Adipocyte (in vitro differentiated cells): Measurements from ENCODE around the gene UNC5A.

ENCODE experiments used
- DNase-seq: peaks from one replicate; pipeline ENCODE4 v3.0.0-alpha.2; 2015; ENCODE audit warnings: low read depth
- H3K27me3 ChIP-seq: replicated peaks from 2 replicates; pipeline ENCODE4 v1.7.0; 2013; ENCODE audit warnings: mild to moderate bottlenecking, low read length, moderate library complexity; ENCODE audit not compliant: control insufficient read depth, insufficient read depth
- H3K36me3 ChIP-seq: 2 replicates; pipeline ENCODE4 v1.7.0; 2013; ENCODE audit warnings: low read length, mild to moderate bottlenecking, moderate library complexity; ENCODE audit not compliant: control insufficient read depth, insufficient read depth, severe bottlenecking
- H3K4me1 ChIP-seq: 2 replicates; pipeline ENCODE4 v1.7.0; 2013; ENCODE audit warnings: mild to moderate bottlenecking, low read length, moderate library complexity; ENCODE audit not compliant: control insufficient read depth, insufficient read depth
- H3K4me3 ChIP-seq: 2 replicates; pipeline ENCODE4 v1.7.0; 2013; ENCODE audit warnings: mild to moderate bottlenecking, low read length, moderate library complexity
- H3K9ac ChIP-seq: 2 replicates; pipeline ENCODE4 v1.7.0; 2013; ENCODE audit warnings: mild to moderate bottlenecking, low read length, moderate library complexity
- H3K9me3 ChIP-seq: 2 replicates; pipeline ENCODE4 v1.7.0; 2013; ENCODE audit warnings: mild to moderate bottlenecking, low read length, moderate library complexity; ENCODE audit not compliant: control insufficient read depth

UNC5A gene

GRCh38 chr5:176825957-176826356, 15.6 kb downstream of the UNC5A start:
- H3K9me3 ChIP-seq: no peaks in the 10 kb centered on the region
- peaks cover 36% of the 10 kb centered on the region for H3K27me3 ChIP-seq
- no peaks in the 10 kb centered on the region for H3K36me3 ChIP-seq
- no peak overlapping the region for H3K4me3 ChIP-seq
- H3K4me1 ChIP-seq: no peaks in the 10 kb centered on the region
- no peak overlapping the region for H3K9ac ChIP-seq
- DNase-seq: no peak

- Histone ChIP-seq H3K4me3 (no peak overlapping the region), H3K9ac (no peak overlapping the region), H3K27me3 (peaks cover 30% of the 10 kb centered on the region), H3K4me1 (no peaks in the 10 kb centered on the region), H3K36me3 (no peaks in the 10 kb centered on the region), H3K9me3 (no peaks in the 10 kb centered on the region)
- DNase-seq: no peak
Observed at GRCh38 chr5:176827736-176828414, 17.5 kb downstream of the UNC5A start.

GRCh38 chr5:176829320-176829719, 19.0 kb downstream of the UNC5A start:
- Histone ChIP-seq H3K27me3 (peaks cover 23% of the 10 kb centered on the region), H3K36me3 (no peaks in the 10 kb centered on the region), H3K9ac (no peak overlapping the region), H3K4me1 (no peaks in the 10 kb centered on the region), H3K4me3 (no peak overlapping the region), H3K9me3 (no peaks in the 10 kb centered on the region)
- DNase-seq: no peak

GRCh38 chr5:176830422-176830994, 20.1 kb downstream of the UNC5A start:
- Histone ChIP-seq H3K4me3 (no peak overlapping the region), H3K4me1 (no peaks in the 10 kb centered on the region), H3K36me3 (no peaks in the 10 kb centered on the region)

GRCh38 chr5:176830995-176831423, 20.6 kb downstream of the UNC5A start:
- H3K36me3 ChIP-seq: no peaks in the 10 kb centered on the region
- no peak overlapping the region for H3K9ac ChIP-seq
- H3K9me3 ChIP-seq: no peaks in the 10 kb centered on the region
- no peaks in the 10 kb centered on the region for H3K4me1 ChIP-seq
- no peak overlapping the region for H3K4me3 ChIP-seq
- peaks cover 32% of the 10 kb centered on the region for H3K27me3 ChIP-seq
- no peak for DNase-seq

More at GRCh38 chr5:176830422-176830994, 20.1 kb downstream of the UNC5A start:
- no peak for DNase-seq
- Histone ChIP-seq H3K9me3 (no peaks in the 10 kb centered on the region), H3K9ac (no peak overlapping the region), H3K27me3 (peaks cover 32% of the 10 kb centered on the region)

GRCh38 chr5:176831425-176831824, 21.1 kb downstream of the UNC5A start:
- DNase-seq: no peak
- no peak overlapping the region for H3K4me3 ChIP-seq
- H3K27me3 ChIP-seq: peaks cover 36% of the 10 kb centered on the region
- H3K9ac ChIP-seq: no peak overlapping the region
- no peaks in the 10 kb centered on the region for H3K4me1 ChIP-seq
- H3K36me3 ChIP-seq: no peaks in the 10 kb centered on the region
- no peaks in the 10 kb centered on the region for H3K9me3 ChIP-seq

- Histone ChIP-seq H3K9ac (no peak overlapping the region), H3K4me1 (no peaks in the 10 kb centered on the region), H3K36me3 (no peaks in the 10 kb centered on the region), H3K4me3 (no peak overlapping the region), H3K9me3 (no peaks in the 10 kb centered on the region), H3K27me3 (peaks cover 43% of the 10 kb centered on the region)
- DNase-seq: no peak
Observed at GRCh38 chr5:176832162-176832561, 21.8 kb downstream of the UNC5A start.

GRCh38 chr5:176833286-176833685, 22.9 kb downstream of the UNC5A start:
- Histone ChIP-seq H3K36me3 (no peaks in the 10 kb centered on the region), H3K4me1 (no peaks in the 10 kb centered on the region), H3K4me3 (no peak overlapping the region), H3K9ac (no peak overlapping the region), H3K27me3 (peaks cover 43% of the 10 kb centered on the region), H3K9me3 (no peaks in the 10 kb centered on the region)
- no peak for DNase-seq

GRCh38 chr5:176835918-176836317, 25.6 kb downstream of the UNC5A start:
- Histone ChIP-seq H3K27me3 (peaks cover 59% of the 10 kb centered on the region), H3K36me3 (no peaks in the 10 kb centered on the region), H3K4me1 (no peaks in the 10 kb centered on the region), H3K9ac (no peak overlapping the region), H3K9me3 (no peaks in the 10 kb centered on the region), H3K4me3 (no peak overlapping the region)
- DNase-seq: no peak

GRCh38 chr5:176836811-176837706, 26.7 kb downstream of the UNC5A start:
- H3K4me3 ChIP-seq: no peak overlapping the region
- peaks cover 57% of the 10 kb centered on the region for H3K27me3 ChIP-seq
- no peaks in the 10 kb centered on the region for H3K4me1 ChIP-seq
- no peak for DNase-seq
- no peaks in the 10 kb centered on the region for H3K36me3 ChIP-seq
- no peak overlapping the region for H3K9ac ChIP-seq
- H3K9me3 ChIP-seq: no peaks in the 10 kb centered on the region

- Histone ChIP-seq H3K9me3 (no peaks in the 10 kb centered on the region), H3K36me3 (no peaks in the 10 kb centered on the region), H3K27me3 (peaks cover 50% of the 10 kb centered on the region), H3K9ac (no peak overlapping the region), H3K4me3 (no peak overlapping the region), H3K4me1 (no peaks in the 10 kb centered on the region)
- DNase-seq: peak; percentile 86
Observed at GRCh38 chr5:176837707-176838115, 27.4 kb downstream of the UNC5A start.
